ENCODE measurements around the gene COG5. TPM values are rescaled to one million over a fixed set of nuclear protein-coding genes. Genes with fewer than 3 reads are reported as not detected.

Gene COG5
- total RNA-seq, 1 experiment from 2014 or later = 20.2 TPM

GRCh38 chr7:107472116-107472515 is 91.6 kb downstream of the COG5 start:
- no peak for DNase-seq
- Histone ChIP-seq H3K18ac (ENCODE audit: insufficient read length, low read depth, low read length) (no peak overlapping the region), H4K20me1 (ENCODE audit: control insufficient read depth, insufficient read depth, insufficient read length) (no peaks in the 10 kb centered on the region), H2AK5ac (ENCODE audit: insufficient read length, low read length) (no peak overlapping the region), H3K79me2 (ENCODE audit: insufficient read depth, low read length) (no peaks in the 10 kb centered on the region), H3K23me2 (ENCODE audit: insufficient read length, low read depth, low read length, poor library complexity, severe bottlenecking) (no peaks in the 10 kb centered on the region), H3K27ac (ENCODE audit: insufficient read length, low read depth, low read length) (no peak overlapping the region), H3K9ac (ENCODE audit: extremely low read depth, insufficient read length, low read length) (no peak overlapping the region), H4K8ac (replicated peaks; ENCODE audit: insufficient read length, low read depth, low read length) (no peak overlapping the region), H2AFZ (ENCODE audit: low read length) (no peak overlapping the region), H3K4me1 (ENCODE audit: insufficient read depth, low read length) (no peaks in the 10 kb centered on the region), H2BK20ac (ENCODE audit: low read depth, low read length, poor library complexity, severe bottlenecking) (no peak overlapping the region), H3K27me3 (ENCODE audit: insufficient read depth, low read length) (no peaks in the 10 kb centered on the region), H3K79me1 (ENCODE audit: insufficient read depth, low read depth, low read length, poor library complexity, severe bottlenecking) (no peaks in the 10 kb centered on the region), H3K9me3 (ENCODE audit: control insufficient read depth, low read depth, low read length) (no peaks in the 10 kb centered on the region), H3K56ac (ENCODE audit: insufficient read length, low read depth, low read length) (no peak overlapping the region), H4K5ac (ENCODE audit: insufficient read length, low read depth, low read length) (no peak overlapping the region), H2BK5ac (ENCODE audit: insufficient read length, low read length) (no peak overlapping the region), H3K14ac (ENCODE audit: insufficient read depth, low read length) (no peak overlapping the region), H4K91ac (ENCODE audit: insufficient read length, low read depth, low read length) (no peak overlapping the region), H2BK15ac (ENCODE audit: low read depth, low read length) (no peak overlapping the region), H3K4ac (ENCODE audit: low read depth, low read length) (no peak overlapping the region), H3T11ph (ENCODE audit: low read length) (no peak overlapping the region), H3K4me2 (ENCODE audit: insufficient read depth, insufficient read length, low read length) (no peak overlapping the region), H2BK12ac (ENCODE audit: insufficient read length, low read depth, low read length) (no peak overlapping the region), H3K23ac (ENCODE audit: insufficient read length, low read depth, low read length) (no peak overlapping the region), H2BK120ac (ENCODE audit: low read depth, low read length, poor library complexity, severe bottlenecking) (no peak overlapping the region)
- TF ChIP-seq CTCF (conservative IDR thresholded peaks at IDR 0.05) = no peak
- no CpG with 5 or more reads among the region's 3 CpGs for WGBS (ENCODE audit: extremely low coverage, insufficient read length, low lambda C conversion rate)
- H3K4me3 Mint-ChIP-seq = no peak overlapping the region
- H3K4me1 Mint-ChIP-seq = peaks cover 9 to 12% of the 10 kb centered on the region in 2 experiments
- no peaks in the 10 kb centered on the region for H3K27me3 Mint-ChIP-seq (ENCODE audit: low read depth)
- no peak overlapping the region for H3K27ac Mint-ChIP-seq
- H3K9me3 Mint-ChIP-seq = no peaks in the 10 kb centered on the region
- H3K36me3 Mint-ChIP-seq (ENCODE audit: insufficient read depth in 1 of 3, low read depth in 3 of 3) = no peaks in the 10 kb centered on the region

Data from H9 (cell line).